ENCODE results near the gene TRIM44.

Gene TRIM44

GRCh38 chr11:35623621-35624168, 38.9 kb upstream of the TRIM44 start:
- TF ChIP-seq CTCF (IDR thresholded peaks at IDR 0.05; ENCODE audit: low read depth, low read length) = no peak
- in situ Hi-C loops (cut with HindIII; ENCODE audit: low sequenced_read_pairs) = no loop called here

GRCh38 chr11:35624316-35624715, 38.3 kb upstream of the TRIM44 start:
- in situ Hi-C loops (cut with HindIII; ENCODE audit: low sequenced_read_pairs) = no loop called here
- no peak overlapping the region for H3K4me3 ChIP-seq (ENCODE audit: low read depth, low read length)
- TF ChIP-seq CTCF (IDR thresholded peaks at IDR 0.05; ENCODE audit: low read depth, low read length) = no peak
- no peak for DNase-seq (ENCODE audit: low read depth, low spot score)

More at GRCh38 chr11:35623621-35624168, 38.9 kb upstream of the TRIM44 start:
- H3K4me3 ChIP-seq (ENCODE audit: low read depth, low read length) = no peak overlapping the region
- peak; percentile 89 for DNase-seq (ENCODE audit: low read depth, low spot score)

- DNase-seq (ENCODE audit: low read depth, low spot score) = peak; percentile 40
- in situ Hi-C loops (cut with HindIII; ENCODE audit: low sequenced_read_pairs) = loop anchor here (25.0 kb wide), 2 partner anchors 288 to 638 kb away; no protein-coding TSS in a partner anchor
- TF ChIP-seq CTCF (IDR thresholded peaks at IDR 0.05; ENCODE audit: low read depth, low read length) = no peak
- no peak overlapping the region for H3K4me3 ChIP-seq (ENCODE audit: low read depth, low read length)
Measured at GRCh38 chr11:35624781-35625180, 37.8 kb upstream of the TRIM44 start.

- in situ Hi-C loops (cut with HindIII; ENCODE audit: low sequenced_read_pairs) = loop anchor here (25.0 kb wide), 2 partner anchors 286 to 636 kb away; no protein-coding TSS in a partner anchor
- no peak for TF ChIP-seq CTCF (IDR thresholded peaks at IDR 0.05; ENCODE audit: low read depth, low read length)
- DNase-seq (ENCODE audit: low read depth, low spot score) = no peak
- no peak overlapping the region for H3K4me3 ChIP-seq (ENCODE audit: low read depth, low read length)
Measured at GRCh38 chr11:35626501-35626900, 36.1 kb upstream of the TRIM44 start.

- in situ Hi-C loops (cut with HindIII; ENCODE audit: low sequenced_read_pairs) = loop anchor here (25.0 kb wide), 2 partner anchors 283 to 633 kb away; no protein-coding TSS in a partner anchor
- DNase-seq (ENCODE audit: low read depth, low spot score) = no peak
- H3K4me3 ChIP-seq (ENCODE audit: low read depth, low read length) = no peak overlapping the region
- no peak for TF ChIP-seq CTCF (IDR thresholded peaks at IDR 0.05; ENCODE audit: low read depth, low read length)
Measured at GRCh38 chr11:35629511-35629910, 33.1 kb upstream of the TRIM44 start.

- peak; percentile 97 for DNase-seq (ENCODE audit: low read depth, low spot score)
- TF ChIP-seq CTCF (IDR thresholded peaks at IDR 0.05; ENCODE audit: low read depth, low read length) = no peak
- in situ Hi-C loops (cut with HindIII; ENCODE audit: low sequenced_read_pairs) = loop anchor here (25.0 kb wide), 2 partner anchors 282 to 632 kb away; no protein-coding TSS in a partner anchor
- H3K4me3 ChIP-seq (ENCODE audit: low read depth, low read length) = no peak overlapping the region
Measured at GRCh38 chr11:35629914-35630313, 32.7 kb upstream of the TRIM44 start.
